Esophagus squamous epithelium (tissue), 4 donors: Measurements from ENCODE around the gene PRKG1.

Experiments used
- CTCF ChIP-seq, 6 experiments: fragments of 450-650 bp in 4 of 6; fragments of 200-600 bp in 2 of 6; sonication (generic) in 2 of 6; IDR thresholded peaks; one replicate each; pipeline ENCODE4 v1.5.1; 2016 to 2019; ENCODE audit warnings: antibody characterized with exemption in 6 of 6, mild to moderate bottlenecking in 4 of 6, moderate library complexity in 4 of 6
- POLR2A ChIP-seq, 4 donors: fragments of 450-650 bp; IDR thresholded peaks; one replicate each; pipeline ENCODE4 v1.6.1; 2017; ENCODE audit warnings: antibody characterized with exemption in 4 of 4, mild to moderate bottlenecking in 4 of 4, moderate library complexity in 3 of 4

GRCh38 chr10:51846856-51847506 lies 772.7 kb downstream of the PRKG1 start:
- TF ChIP-seq CTCF (IDR thresholded peaks at IDR 0.05) (no peak), POLR2A (IDR thresholded peaks at IDR 0.05) (no peak)
